Common myeloid progenitor, CD34-positive (primary cell): ENCODE data around the gene TTYH2.

Experiments used
- CTCF ChIA-PET: fragments of 350-600 bp; sonication (Branson Sonifier 250); formaldehyde crosslinking; loops from one replicate; lab custom pipeline; 2021; ENCODE audit warnings: antibody characterized with exemption; lab: Charles Lee
- POLR2A ChIA-PET: fragments of 350-600 bp; sonication (Branson Sonifier 250); formaldehyde crosslinking; loops from one replicate; lab custom pipeline; 2021; ENCODE audit warnings: antibody characterized with exemption; lab: Charles Lee
- DNase-seq, 3 donors: peaks; one replicate each; pipeline versions ENCODE4 v3.0.0 to v3.0.0-alpha.2; 2013
- H3K27ac ChIP-seq, 2 experiments: 1 replicate in 1 of 2; 2 replicates in 1 of 2; pipeline ENCODE4 v1.7.0; 2013; ENCODE audit warnings: inconsistent platforms in 2 of 2, low read length in 2 of 2, mild to moderate bottlenecking in 2 of 2, low read depth in 1 of 2, moderate library complexity in 1 of 2; ENCODE audit not compliant: severe bottlenecking in 2 of 2, insufficient read depth in 1 of 2, poor library complexity in 1 of 2
- H3K27me3 ChIP-seq, 5 experiments: replicated peaks in 2 of 5; 1 replicate in 3 of 5; 2 replicates in 2 of 5; pipeline versions ENCODE4 v1.6.1 to v1.7.0; 2013; ENCODE audit warnings: low read length in 4 of 5, mild to moderate bottlenecking in 2 of 5, moderate library complexity in 2 of 5, inconsistent platforms in 1 of 5; ENCODE audit not compliant: insufficient read depth in 5 of 5, control insufficient read depth in 4 of 5
- H3K36me3 ChIP-seq, 4 experiments: 1 replicate in 2 of 4; 2 replicates in 2 of 4; pipeline versions ENCODE4 v1.6.1 to v1.7.0; 2013; ENCODE audit warnings: low read length in 3 of 4, control low read depth in 1 of 4, mild to moderate bottlenecking in 1 of 4; ENCODE audit not compliant: control insufficient read depth in 4 of 4, insufficient read depth in 4 of 4
- H3K4me1 ChIP-seq, 4 experiments: 1 replicate in 3 of 4; 2 replicates in 1 of 4; pipeline versions ENCODE4 v1.6.1 to v1.7.1; 2013; ENCODE audit warnings: low read length in 3 of 4, mild to moderate bottlenecking in 3 of 4, control low read depth in 1 of 4, inconsistent platforms in 1 of 4, moderate library complexity in 1 of 4; ENCODE audit not compliant: control insufficient read depth in 4 of 4, insufficient read depth in 4 of 4; ENCODE audit errors: control extremely low read depth in 1 of 4
- H3K4me3 ChIP-seq, 7 experiments: 1 replicate in 4 of 7; 2 replicates in 3 of 7; pipeline versions ENCODE4 v1.5.1 to v1.7.0; 2013; ENCODE audit warnings: mild to moderate bottlenecking in 7 of 7, low read length in 6 of 7, moderate library complexity in 6 of 7, inconsistent platforms in 2 of 7, low read depth in 2 of 7, control low read depth in 1 of 7; ENCODE audit not compliant: insufficient read depth in 4 of 7, control insufficient read depth in 1 of 7; ENCODE audit errors: extremely low read depth in 1 of 7
- H3K9me3 ChIP-seq, 5 experiments: 1 replicate in 4 of 5; 2 replicates in 1 of 5; pipeline versions ENCODE4 v1.6.1 to v1.7.1; 2013; ENCODE audit warnings: low read length in 4 of 5, mild to moderate bottlenecking in 2 of 5, inconsistent platforms in 1 of 5, low read depth in 1 of 5, moderate library complexity in 1 of 5; ENCODE audit not compliant: control insufficient read depth in 4 of 5, insufficient read depth in 2 of 5; ENCODE audit errors: control extremely low read depth in 1 of 5
- WGBS: methylation state at CpG from one replicate; pipeline ENCODE4 v1.1.5; 2013; ENCODE audit not compliant: insufficient coverage; 5-methylcytosine and 5-hydroxymethylcytosine counted together

The TTYH2 gene

GRCh38 chr17:74218436-74218835 lies 5.1 kb downstream of the TTYH2 start:
- DNase-seq: no peak
- H3K27ac ChIP-seq: no peak overlapping the region
- no peaks in the 10 kb centered on the region for H3K9me3 ChIP-seq
- no peaks in the 10 kb centered on the region for H3K27me3 ChIP-seq
- peaks cover 0 to 2% (median 0%) of the 10 kb centered on the region in 4 experiments for H3K36me3 ChIP-seq
- CTCF ChIA-PET: interaction anchor here (0.6 to 1.7 kb wide), 2 partner anchors 9 to 1152 kb away, joined by 3 to 5 read pairs; no protein-coding TSS in a partner anchor
- H3K4me3 ChIP-seq: no peak overlapping the region
- POLR2A ChIA-PET: no interaction called here
- 81% methylated on average over 4 of the region's 8 CpGs for WGBS
- peaks cover 0 to 50% (median 19%) of the 10 kb centered on the region in 4 experiments for H3K4me1 ChIP-seq

- DNase-seq: peak in 2 of 3 donors; percentile 71
- Histone ChIP-seq H3K4me3 (no peak overlapping the region), H3K27ac (no peak overlapping the region), H3K4me1 (peaks cover 0 to 38% (median 8%) of the 10 kb centered on the region in 4 experiments), H3K9me3 (no peaks in the 10 kb centered on the region), H3K36me3 (peaks cover 0 to 2% (median under 1%) of the 10 kb centered on the region in 4 experiments), H3K27me3 (no peaks in the 10 kb centered on the region)
- POLR2A ChIA-PET: no interaction called here
- 100% methylated on average over 1 of the region's 3 CpGs for WGBS
- CTCF ChIA-PET: interaction anchor here (0.7 to 1.5 kb wide), 4 partner anchors 8 to 168 kb away, joined by 3 to 5 read pairs (median 3); no protein-coding TSS in a partner anchor
Measured at GRCh38 chr17:74219576-74220133, 6.3 kb downstream of the TTYH2 start.

GRCh38 chr17:74220219-74220618 lies 6.8 kb downstream of the TTYH2 start:
- Histone ChIP-seq H3K4me1 (peaks cover 0 to 34% (median 7%) of the 10 kb centered on the region in 4 experiments), H3K9me3 (no peaks in the 10 kb centered on the region), H3K36me3 (peaks cover 0 to 2% (median under 1%) of the 10 kb centered on the region in 4 experiments), H3K27me3 (no peaks in the 10 kb centered on the region), H3K4me3 (no peak overlapping the region), H3K27ac (no peak overlapping the region)
- WGBS: no CpG with 5 or more reads among the region's 2 CpGs
- DNase-seq: no peak
- ChIA-PET POLR2A (interaction anchor here (0.6 kb wide), 1 partner anchor 133 kb away, joined by 3 read pairs; no protein-coding TSS in a partner anchor), CTCF (interaction anchor here (0.7 to 1.5 kb wide), 4 partner anchors 9 to 167 kb away, joined by 3 to 5 read pairs (median 3); no protein-coding TSS in a partner anchor)

DNA sequence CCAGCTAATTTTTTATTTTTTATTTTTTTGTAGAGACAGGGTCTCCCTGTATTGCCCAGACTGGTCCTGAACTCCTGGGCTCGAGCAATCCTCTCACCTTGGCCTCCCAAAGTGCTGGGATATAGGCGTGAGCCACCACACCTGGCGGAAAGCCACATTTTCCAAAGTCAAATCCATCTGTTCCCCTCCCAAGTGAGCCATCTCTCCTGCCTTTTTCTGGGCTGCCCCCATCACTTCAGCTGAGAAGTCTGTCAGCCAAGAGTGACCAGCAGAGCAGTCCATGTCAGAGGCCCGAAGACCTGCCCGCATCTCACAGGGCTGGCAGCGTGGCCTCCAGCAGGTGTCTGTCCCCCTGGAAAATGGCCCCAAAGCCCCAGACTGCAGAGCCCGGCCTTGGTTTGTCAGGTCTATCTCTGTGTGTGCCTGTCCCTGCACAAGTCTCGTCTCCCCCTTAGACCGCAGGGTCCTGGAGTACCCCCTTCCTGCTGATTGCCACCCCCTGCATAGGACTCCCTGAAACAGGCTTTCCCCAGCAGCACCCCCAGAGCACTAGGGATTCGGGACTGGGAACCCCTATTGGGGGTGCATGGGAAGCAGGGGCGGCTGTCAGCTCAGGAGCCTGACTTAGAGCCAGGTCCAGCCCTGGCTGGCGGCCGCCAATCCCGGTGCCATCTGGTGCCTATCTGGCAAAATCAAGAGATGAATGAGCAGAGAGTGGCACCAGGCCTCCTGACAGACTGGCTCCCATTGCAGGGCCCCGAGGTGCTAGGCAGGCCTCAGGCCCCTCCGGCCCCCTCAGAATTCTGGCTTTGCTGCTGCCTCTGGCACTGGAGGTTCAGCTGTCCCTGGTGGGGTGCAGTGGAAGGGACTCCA lies 7.8 kb downstream of the TTYH2 start:
- no peak for DNase-seq
- peaks cover 0 to 2% (median under 1%) of the 10 kb centered on the region in 4 experiments for H3K36me3 ChIP-seq
- H3K27ac ChIP-seq: no peak overlapping the region
- CTCF ChIA-PET: interaction anchor here (1.0 to 1.8 kb wide), 5 partner anchors 10 to 75 kb away, joined by 3 to 5 read pairs (median 3); no protein-coding TSS in a partner anchor
- peaks cover 0 to 27% (median 7%) of the 10 kb centered on the region in 4 experiments for H3K4me1 ChIP-seq
- POLR2A ChIA-PET: interaction anchor here (0.5 kb wide), 1 partner anchor 10 kb away, joined by 3 read pairs; no protein-coding TSS in a partner anchor
- WGBS: over 99% methylated on average over 13 of the region's 16 CpGs
- no peak overlapping the region for H3K4me3 ChIP-seq
- H3K9me3 ChIP-seq: no peaks in the 10 kb centered on the region
- no peaks in the 10 kb centered on the region for H3K27me3 ChIP-seq

- Histone ChIP-seq H3K36me3 (peaks cover 0 to 2% (median under 1%) of the 10 kb centered on the region in 4 experiments), H3K27me3 (no peaks in the 10 kb centered on the region), H3K4me1 (peaks cover 0 to 16% (median 2%) of the 10 kb centered on the region in 4 experiments), H3K9me3 (no peaks in the 10 kb centered on the region), H3K4me3 (no peak overlapping the region), H3K27ac (no peak overlapping the region)
- CTCF ChIA-PET: interaction anchor here (1.2 to 1.8 kb wide), 4 partner anchors 9 to 74 kb away, joined by 3 to 4 read pairs (median 3); partner anchors contain the start of gene TTYH2
- 98% methylated on average over 13 of the region's 13 CpGs for WGBS
- no peak for DNase-seq
- POLR2A ChIA-PET: interaction anchor here (0.5 to 0.6 kb wide), 2 partner anchors 20 to 73 kb away, joined by 3 to 5 read pairs; no protein-coding TSS in a partner anchor
Measured at GRCh38 chr17:74222399-74222798, 9.0 kb downstream of the TTYH2 start.

DNA sequence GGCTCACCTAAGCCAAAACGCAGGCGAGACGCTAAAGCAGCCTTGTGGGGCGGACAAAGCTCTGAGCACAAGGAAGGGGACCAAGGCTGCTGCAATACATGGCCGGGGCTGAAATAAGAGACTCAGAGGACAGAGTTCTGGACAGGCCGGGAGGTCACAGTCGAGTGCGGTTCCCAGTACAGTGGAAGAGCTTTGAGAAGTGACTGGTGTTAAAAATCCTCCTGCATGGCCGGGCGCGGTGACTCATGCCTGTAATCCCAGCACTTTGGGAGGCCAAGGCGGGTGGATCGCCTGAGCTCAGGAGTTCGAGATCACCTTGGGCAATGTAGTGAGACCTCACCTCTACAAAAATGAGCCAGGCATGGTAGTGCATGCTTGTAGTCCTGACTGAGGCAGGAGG lies 10.5 kb downstream of the TTYH2 start:
- Histone ChIP-seq H3K27ac (no peak overlapping the region), H3K9me3 (no peaks in the 10 kb centered on the region), H3K4me3 (no peak overlapping the region), H3K27me3 (no peaks in the 10 kb centered on the region), H3K36me3 (peaks cover 0 to 2% (median under 1%) of the 10 kb centered on the region in 4 experiments), H3K4me1 (peaks cover 0 to 12% (median 5%) of the 10 kb centered on the region in 4 experiments)
- no peak for DNase-seq
- 97% methylated on average over 14 of the region's 14 CpGs for WGBS
- CTCF ChIA-PET: no interaction called here
- POLR2A ChIA-PET: no interaction called here
